Memory B cell (primary cell): ENCODE data around the gene ETF1.

Experiments used
- ATAC-seq: fragments of 150-1000 bp; cut with Tn5 transposase; 2 replicates; pipeline ENCODE4 v1.10.0; 2021; ENCODE audit warnings: low read depth, mild to moderate bottlenecking, moderate library complexity
- DNase-seq, 2 donors: peaks; one replicate each; pipeline ENCODE4 v3.0.0; 2022; ENCODE audit warnings: low spot score in 2 of 2
- H3K27ac Mint-ChIP-seq: one replicate; pipeline ENCODE4 v1.8.0; 2022; ENCODE audit warnings: mild to moderate bottlenecking, moderate library complexity, mixed read lengths
- H3K27me3 Mint-ChIP-seq: one replicate; pipeline ENCODE4 v1.8.0; 2022; ENCODE audit warnings: mixed read lengths
- H3K36me3 Mint-ChIP-seq: one replicate; pipeline ENCODE4 v1.8.0; 2022; ENCODE audit warnings: mild to moderate bottlenecking, mixed read lengths
- H3K4me1 Mint-ChIP-seq: one replicate; pipeline ENCODE4 v1.8.0; 2022; ENCODE audit warnings: mixed read lengths
- H3K4me3 Mint-ChIP-seq: one replicate; pipeline ENCODE4 v1.8.0; 2022; ENCODE audit warnings: mild to moderate bottlenecking, moderate library complexity, mixed read lengths
- H3K9me3 Mint-ChIP-seq: one replicate; pipeline ENCODE4 v1.8.0; 2022; ENCODE audit warnings: mixed read lengths

The ETF1 gene

GRCh38 chr5:138542956-138543729, at the start of gene ETF1:
ETF1 (minus strand) TSS chr5:138543236; CDS start chr5:138542918, 318 bp downstream.
- H3K27ac Mint-ChIP-seq, result peak within 1 kb of the TSS; percentile 99
- peaks cover 2% of the 10 kb centered on the region for H3K36me3 Mint-ChIP-seq
- no peaks in the 10 kb centered on the region for H3K9me3 Mint-ChIP-seq
- peak; percentile 95 to 98 for DNase-seq
- H3K4me3 Mint-ChIP-seq, result peak within 1 kb of the TSS; percentile 96
- H3K27me3 Mint-ChIP-seq, result no peaks in the 10 kb centered on the region
- peaks cover 47% of the 10 kb centered on the region for H3K4me1 Mint-ChIP-seq
- ATAC-seq, result peak; percentile 82

- no peak for ATAC-seq
- DNase-seq, result no peak
- no peak overlapping the region for H3K4me3 Mint-ChIP-seq
- H3K36me3 Mint-ChIP-seq, result no peaks in the 10 kb centered on the region
- H3K27ac Mint-ChIP-seq, result no peak overlapping the region
- H3K9me3 Mint-ChIP-seq, result peaks cover 2% of the 10 kb centered on the region
- peaks cover 3% of the 10 kb centered on the region for H3K27me3 Mint-ChIP-seq
- H3K4me1 Mint-ChIP-seq, result no peaks in the 10 kb centered on the region
Observed at GRCh38 chr5:138588013-138588788, 45.2 kb upstream of the ETF1 start.

GRCh38 chr5:138585157-138585556, 42.1 kb upstream of the ETF1 start:
- no peaks in the 10 kb centered on the region for H3K4me1 Mint-ChIP-seq
- ATAC-seq (no peak), DNase-seq (no peak)
- H3K27ac Mint-ChIP-seq, result no peak overlapping the region
- H3K36me3 Mint-ChIP-seq, result no peaks in the 10 kb centered on the region
- peaks cover 2% of the 10 kb centered on the region for H3K9me3 Mint-ChIP-seq
- no peak overlapping the region for H3K4me3 Mint-ChIP-seq
- H3K27me3 Mint-ChIP-seq, result peaks cover 3% of the 10 kb centered on the region

GRCh38 chr5:138583984-138584637, 41.1 kb upstream of the ETF1 start:
- Mint-ChIP-seq H3K36me3 (no peaks in the 10 kb centered on the region), H3K27ac (no peak overlapping the region)

GRCh38 chr5:138582959-138583358, 39.9 kb upstream of the ETF1 start:
- H3K27ac Mint-ChIP-seq, result no peak overlapping the region
- no peak for ATAC-seq
- no peak for DNase-seq

More at GRCh38 chr5:138583984-138584637, 41.1 kb upstream of the ETF1 start:
- no peak for DNase-seq
- peaks cover 3% of the 10 kb centered on the region for H3K27me3 Mint-ChIP-seq
- H3K4me3 Mint-ChIP-seq, result no peak overlapping the region
- peaks cover 2% of the 10 kb centered on the region for H3K9me3 Mint-ChIP-seq
- H3K4me1 Mint-ChIP-seq, result peaks cover 4% of the 10 kb centered on the region
- no peak for ATAC-seq

GRCh38 chr5:138580777-138581176, 37.7 kb upstream of the ETF1 start:
- Mint-ChIP-seq H3K4me3 (no peak overlapping the region), H3K9me3 (peaks cover 1% of the 10 kb centered on the region), H3K27me3 (peaks cover 2% of the 10 kb centered on the region), H3K27ac (no peak overlapping the region), H3K4me1 (peaks cover 6% of the 10 kb centered on the region), H3K36me3 (peaks cover 1% of the 10 kb centered on the region)
- DNase-seq (no peak), ATAC-seq (no peak)

More at GRCh38 chr5:138582959-138583358, 39.9 kb upstream of the ETF1 start:
- H3K9me3 Mint-ChIP-seq, result peaks cover 2% of the 10 kb centered on the region
- peaks cover 3% of the 10 kb centered on the region for H3K27me3 Mint-ChIP-seq
- no peaks in the 10 kb centered on the region for H3K36me3 Mint-ChIP-seq
- no peak overlapping the region for H3K4me3 Mint-ChIP-seq
- H3K4me1 Mint-ChIP-seq, result peaks cover 4% of the 10 kb centered on the region

GRCh38 chr5:138580001-138580400, 37.0 kb upstream of the ETF1 start:
- no peak overlapping the region for H3K4me3 Mint-ChIP-seq
- peaks cover 1% of the 10 kb centered on the region for H3K36me3 Mint-ChIP-seq
- peaks cover 2% of the 10 kb centered on the region for H3K27me3 Mint-ChIP-seq
- no peak overlapping the region for H3K27ac Mint-ChIP-seq
- ATAC-seq (no peak), DNase-seq (no peak)
- H3K4me1 Mint-ChIP-seq, result peaks cover 6% of the 10 kb centered on the region
- H3K9me3 Mint-ChIP-seq, result peaks cover 1% of the 10 kb centered on the region

GRCh38 chr5:138579517-138579863, 36.5 kb upstream of the ETF1 start:
- no peaks in the 10 kb centered on the region for H3K27me3 Mint-ChIP-seq
- H3K4me3 Mint-ChIP-seq, result no peak overlapping the region
- DNase-seq, result no peak
- no peak for ATAC-seq
- no peak overlapping the region for H3K27ac Mint-ChIP-seq
- peaks cover 1% of the 10 kb centered on the region for H3K9me3 Mint-ChIP-seq
- peaks cover 3% of the 10 kb centered on the region for H3K36me3 Mint-ChIP-seq
- peaks cover 8% of the 10 kb centered on the region for H3K4me1 Mint-ChIP-seq

- peaks cover 10% of the 10 kb centered on the region for H3K4me1 Mint-ChIP-seq
- no peak for DNase-seq
- H3K36me3 Mint-ChIP-seq, result peaks cover 8% of the 10 kb centered on the region
- H3K27ac Mint-ChIP-seq, result no peak overlapping the region
- peaks cover 1% of the 10 kb centered on the region for H3K9me3 Mint-ChIP-seq
- H3K27me3 Mint-ChIP-seq, result no peaks in the 10 kb centered on the region
- no peak overlapping the region for H3K4me3 Mint-ChIP-seq
- no peak for ATAC-seq
Observed at GRCh38 chr5:138577452-138577851, 34.4 kb upstream of the ETF1 start.

GRCh38 chr5:138575194-138576015, 32.4 kb upstream of the ETF1 start, which contains the start of gene HSPA9:
HSPA9 (minus strand) TSS chr5:138575401; CDS start chr5:138575318, 83 bp downstream.
- DNase-seq (peak; percentile 97 to 99), ATAC-seq (peak; percentile 82)
- peaks cover 1% of the 10 kb centered on the region for H3K9me3 Mint-ChIP-seq
- no peaks in the 10 kb centered on the region for H3K27me3 Mint-ChIP-seq
- peaks cover 10% of the 10 kb centered on the region for H3K4me1 Mint-ChIP-seq
- H3K4me3 Mint-ChIP-seq, result peak within 1 kb of the TSS; percentile 98
- H3K27ac Mint-ChIP-seq, result peak within 1 kb of the TSS; percentile 100
- H3K36me3 Mint-ChIP-seq, result peaks cover 9% of the 10 kb centered on the region

- Mint-ChIP-seq H3K27me3 (no peaks in the 10 kb centered on the region), H3K4me3 (peak overlapping the region; percentile 98), H3K27ac (peak overlapping the region; percentile 100), H3K36me3 (peaks cover 9% of the 10 kb centered on the region), H3K9me3 (peaks cover 1% of the 10 kb centered on the region), H3K4me1 (peaks cover 14% of the 10 kb centered on the region)
- DNase-seq (no peak), ATAC-seq (no peak)
Observed at GRCh38 chr5:138574744-138575193, 31.7 kb upstream of the ETF1 start.

GRCh38 chr5:138573949-138574670, 31.1 kb upstream of the ETF1 start:
- Mint-ChIP-seq H3K9me3 (peaks cover 1% of the 10 kb centered on the region), H3K36me3 (peaks cover 9% of the 10 kb centered on the region), H3K27me3 (no peaks in the 10 kb centered on the region), H3K4me1 (peaks cover 11% of the 10 kb centered on the region), H3K27ac (peak overlapping the region; percentile 100), H3K4me3 (peak overlapping the region; percentile 98)
- ATAC-seq (no peak), DNase-seq (no peak)

- ATAC-seq (no peak), DNase-seq (no peak)
- Mint-ChIP-seq H3K27ac (peak overlapping the region; percentile 100), H3K9me3 (peaks cover 1% of the 10 kb centered on the region), H3K27me3 (no peaks in the 10 kb centered on the region), H3K4me3 (no peak overlapping the region), H3K36me3 (peaks cover 16% of the 10 kb centered on the region), H3K4me1 (peaks cover 15% of the 10 kb centered on the region)
Observed at GRCh38 chr5:138573223-138573622, 30.2 kb upstream of the ETF1 start.
